Astrocyte (in vitro differentiated cells and primary cell): ENCODE data around the gene ANKRD52.

Source experiments
- EZH2 ChIP-seq: IDR thresholded peaks from 2 replicates; pipeline ENCODE4 v1.6.1; 2012; ENCODE audit warnings: mild to moderate bottlenecking, low read length, inconsistent platforms; ENCODE audit not compliant: insufficient read depth
- TF ChIP-seq, protein P1 (sequence below): IDR thresholded peaks from 2 replicates; pipeline ENCODE4 v1.5.1; 2011; ENCODE audit warnings: low read depth, mild to moderate bottlenecking, inconsistent platforms, low read length, moderate library complexity; ENCODE audit not compliant: insufficient read depth

DNA sequence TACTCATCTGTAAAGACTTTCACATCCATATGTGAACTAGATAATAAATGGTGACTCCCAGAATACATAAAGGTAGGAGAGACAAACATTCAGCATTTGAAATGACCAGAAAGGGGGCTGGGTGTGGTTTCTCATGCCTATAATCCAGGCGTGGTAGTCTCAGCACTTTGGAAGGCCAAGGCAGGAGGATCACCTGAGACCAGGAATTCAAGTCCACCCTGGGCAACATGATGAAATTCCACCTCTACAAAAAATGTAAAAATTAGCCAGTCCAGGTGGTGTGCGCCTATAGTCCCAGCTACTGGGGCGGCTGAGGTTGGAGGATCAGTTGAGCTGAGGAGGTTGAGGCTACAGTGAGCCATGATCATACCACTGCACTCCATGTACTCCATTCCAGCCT is 46.1 kb upstream of the ANKRD52 start:
- TF ChIP-seq, protein P1, sequence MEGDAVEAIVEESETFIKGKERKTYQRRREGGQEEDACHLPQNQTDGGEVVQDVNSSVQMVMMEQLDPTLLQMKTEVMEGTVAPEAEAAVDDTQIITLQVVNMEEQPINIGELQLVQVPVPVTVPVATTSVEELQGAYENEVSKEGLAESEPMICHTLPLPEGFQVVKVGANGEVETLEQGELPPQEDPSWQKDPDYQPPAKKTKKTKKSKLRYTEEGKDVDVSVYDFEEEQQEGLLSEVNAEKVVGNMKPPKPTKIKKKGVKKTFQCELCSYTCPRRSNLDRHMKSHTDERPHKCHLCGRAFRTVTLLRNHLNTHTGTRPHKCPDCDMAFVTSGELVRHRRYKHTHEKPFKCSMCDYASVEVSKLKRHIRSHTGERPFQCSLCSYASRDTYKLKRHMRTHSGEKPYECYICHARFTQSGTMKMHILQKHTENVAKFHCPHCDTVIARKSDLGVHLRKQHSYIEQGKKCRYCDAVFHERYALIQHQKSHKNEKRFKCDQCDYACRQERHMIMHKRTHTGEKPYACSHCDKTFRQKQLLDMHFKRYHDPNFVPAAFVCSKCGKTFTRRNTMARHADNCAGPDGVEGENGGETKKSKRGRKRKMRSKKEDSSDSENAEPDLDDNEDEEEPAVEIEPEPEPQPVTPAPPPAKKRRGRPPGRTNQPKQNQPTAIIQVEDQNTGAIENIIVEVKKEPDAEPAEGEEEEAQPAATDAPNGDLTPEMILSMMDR: no peak
- no peak for TF ChIP-seq EZH2
